ENCODE measurements around the gene SPATA9. TPM values are rescaled to one million over a fixed set of nuclear protein-coding genes. Genes with fewer than 3 reads are reported as not detected.
"Not testable (repeated sequence)": the region's sequence is repeated elsewhere in the genome, so short reads cannot be mapped to it uniquely, and the experiment has no call there.

The SPATA9 gene
- polyA plus RNA-seq, 1 donor: 1.4 TPM

- DNase-seq: no peak
Observed at GRCh38 chr5:95715799-95716461, 33.1 kb upstream of the SPATA9 start.

- no peak for DNase-seq
Observed at GRCh38 chr5:95713960-95714710, 31.3 kb upstream of the SPATA9 start.

GRCh38 chr5:95713246-95713645, 30.5 kb upstream of the SPATA9 start:
- not testable (repeated sequence) for DNase-seq

DNA sequence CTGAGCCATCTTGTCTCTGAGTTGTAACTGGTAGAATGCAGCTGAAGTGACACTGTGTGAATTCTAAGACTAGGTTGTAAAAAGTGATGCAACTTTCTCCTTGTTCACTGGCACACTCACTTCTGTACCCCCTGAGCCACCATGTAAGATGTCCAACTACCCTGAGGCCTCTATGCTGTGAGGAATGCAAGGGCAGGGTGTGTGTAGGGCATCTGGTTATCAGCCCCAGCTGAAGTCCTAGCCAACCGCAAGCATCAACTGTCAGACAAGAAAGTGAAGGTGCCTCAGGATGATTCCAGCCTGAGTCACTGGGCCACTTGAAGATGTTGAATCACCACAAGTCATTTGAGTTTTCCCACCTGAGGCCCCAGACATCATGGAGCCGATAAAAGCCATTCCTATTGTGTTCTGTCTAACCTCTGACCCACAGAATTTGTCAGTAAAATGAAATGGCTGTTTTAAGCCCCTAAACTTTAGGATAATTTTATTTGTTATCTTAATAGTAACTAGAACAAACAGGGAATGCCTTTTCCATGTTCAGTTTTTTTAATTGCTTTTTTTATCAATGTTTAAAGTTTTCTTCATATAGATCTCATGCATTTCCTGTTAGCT, 29.7 kb upstream of the SPATA9 start:
- no peak for DNase-seq

GRCh38 chr5:95711501-95712346, 28.9 kb upstream of the SPATA9 start:
- DNase-seq: no peak

GRCh38 chr5:95710651-95711500, 28.1 kb upstream of the SPATA9 start:
- not testable (repeated sequence) for DNase-seq

DNA sequence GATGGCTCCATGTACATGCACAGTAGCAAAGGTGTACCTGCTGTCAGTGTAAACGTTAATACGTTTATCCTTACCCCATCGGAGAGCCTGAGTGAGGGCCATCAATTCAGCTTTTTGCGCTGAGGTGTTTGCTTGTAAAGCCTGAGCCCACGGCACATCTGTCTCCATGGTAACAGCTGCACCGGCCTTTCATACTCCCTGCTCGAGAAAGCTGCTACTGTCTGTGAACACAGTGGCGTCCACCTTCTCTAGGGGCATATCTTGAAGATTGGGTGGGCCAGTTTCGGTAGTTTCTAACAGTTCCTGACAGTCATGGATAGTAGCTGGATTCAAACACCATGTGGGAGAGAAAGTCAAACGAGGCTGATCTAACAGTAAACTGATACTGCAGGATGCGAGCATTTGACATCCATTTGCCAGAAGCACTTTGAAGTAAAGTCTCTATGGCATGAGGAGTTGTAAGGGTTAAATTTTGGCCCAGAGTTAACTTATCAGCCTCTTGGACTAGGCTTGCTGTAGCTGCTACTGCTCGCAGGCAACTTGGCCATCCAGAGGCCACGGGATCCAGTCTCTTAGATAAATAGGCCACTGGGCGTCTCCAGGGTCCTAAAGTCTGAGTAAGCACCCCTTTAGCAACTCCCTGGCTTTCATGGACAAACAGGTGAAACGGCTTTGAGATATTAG, 27.3 kb upstream of the SPATA9 start:
- no peak for DNase-seq

DNA sequence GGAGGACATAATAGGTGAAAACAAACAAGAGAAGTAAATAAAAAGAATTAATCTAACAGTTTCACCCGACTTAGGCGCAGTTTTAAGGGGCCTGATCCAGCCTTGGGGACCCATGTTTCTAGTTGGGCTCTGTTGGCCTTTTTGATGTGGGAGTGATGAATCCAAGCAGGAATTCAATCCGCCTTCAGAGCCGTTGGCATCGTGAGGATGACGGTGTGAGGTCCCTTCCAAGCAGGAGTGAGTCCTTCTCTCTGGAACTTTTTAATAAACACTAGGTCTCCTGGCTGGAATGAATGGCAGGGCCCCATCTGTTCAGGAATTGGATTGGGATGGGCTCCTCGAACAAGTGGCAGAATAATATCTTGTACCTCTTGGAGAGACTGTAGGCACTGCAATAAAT, 26.1 kb upstream of the SPATA9 start:
- no peak for DNase-seq

DNA sequence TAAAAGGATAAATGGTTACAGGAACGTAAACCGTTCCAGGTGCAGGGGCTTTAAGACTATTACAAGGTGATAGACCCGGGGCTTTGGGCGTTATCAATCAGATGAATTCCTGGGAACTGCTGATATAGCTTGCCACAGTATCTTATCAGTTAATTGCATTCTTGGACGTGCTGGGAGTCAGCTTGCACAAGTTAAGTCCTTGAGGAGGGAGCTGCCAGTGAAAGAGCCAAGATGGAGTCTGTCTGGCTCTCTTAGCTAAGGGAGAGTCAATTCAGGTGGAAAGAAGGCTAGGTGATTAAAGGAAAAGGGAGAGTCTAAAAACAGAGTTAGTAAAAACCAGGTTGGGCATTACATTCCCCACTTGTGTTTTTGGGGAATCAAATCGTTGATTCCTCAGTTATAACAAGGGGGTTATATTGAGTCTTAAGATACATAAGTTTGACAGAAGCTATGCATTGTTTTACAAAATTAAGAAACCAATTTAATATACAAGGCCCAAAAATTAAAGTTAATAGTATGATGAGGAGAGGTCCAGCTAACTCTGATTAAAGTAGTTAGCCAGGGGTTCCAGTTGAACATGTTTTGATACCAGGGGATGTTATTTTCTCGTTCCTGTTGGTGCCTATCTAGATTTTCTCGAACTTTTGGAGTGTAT, 24.9 kb upstream of the SPATA9 start:
- not testable (repeated sequence) for DNase-seq

DNA sequence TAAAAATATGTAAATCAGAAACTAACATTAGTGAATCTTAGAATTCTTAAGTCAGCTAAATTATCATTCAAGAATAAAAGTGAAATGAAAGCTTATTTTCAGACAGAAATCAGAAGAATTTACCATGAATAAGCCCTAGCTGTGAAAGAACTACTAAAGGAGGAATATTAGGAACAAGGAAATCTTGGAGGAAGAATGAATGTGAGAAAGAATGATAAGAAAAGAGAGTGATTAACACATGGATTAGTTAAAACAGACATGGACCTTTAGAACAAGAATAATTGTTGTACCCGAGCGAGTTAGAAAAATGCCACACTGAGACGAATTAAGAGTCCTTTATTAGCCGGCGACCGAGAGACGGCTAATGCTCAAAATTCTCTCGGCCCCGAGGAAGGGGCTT, 24.3 kb upstream of the SPATA9 start:
- DNase-seq: no peak

GRCh38 chr5:95706196-95706595, 23.4 kb upstream of the SPATA9 start:
- DNase-seq: not testable (repeated sequence)

- no peak for DNase-seq
Observed at GRCh38 chr5:95704150-95704549, 21.4 kb upstream of the SPATA9 start.

- no peak for DNase-seq
Observed at GRCh38 chr5:95701074-95701473, 18.3 kb upstream of the SPATA9 start.

DNA sequence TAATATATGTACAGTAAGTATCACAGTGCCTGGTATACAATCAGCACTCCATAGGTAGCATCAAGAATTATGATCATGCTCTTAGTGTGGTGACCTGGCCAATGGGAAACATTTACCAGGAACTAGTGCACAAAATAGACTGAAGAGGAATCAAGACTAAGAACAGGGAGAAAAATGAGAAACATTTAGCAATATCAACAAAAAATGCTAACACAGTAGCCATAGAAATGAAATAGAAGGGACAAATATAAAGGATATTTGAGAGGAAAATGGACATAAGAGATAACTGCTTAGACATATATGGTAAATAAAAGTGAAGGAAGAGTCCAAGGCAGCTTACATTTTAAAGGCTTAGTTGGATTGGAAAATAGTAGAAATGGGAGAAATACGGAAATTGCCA, 16.5 kb upstream of the SPATA9 start:
- DNase-seq: no peak

- DNase-seq: no peak
Observed at GRCh38 chr5:95697781-95698681, 15.2 kb upstream of the SPATA9 start.

DNA sequence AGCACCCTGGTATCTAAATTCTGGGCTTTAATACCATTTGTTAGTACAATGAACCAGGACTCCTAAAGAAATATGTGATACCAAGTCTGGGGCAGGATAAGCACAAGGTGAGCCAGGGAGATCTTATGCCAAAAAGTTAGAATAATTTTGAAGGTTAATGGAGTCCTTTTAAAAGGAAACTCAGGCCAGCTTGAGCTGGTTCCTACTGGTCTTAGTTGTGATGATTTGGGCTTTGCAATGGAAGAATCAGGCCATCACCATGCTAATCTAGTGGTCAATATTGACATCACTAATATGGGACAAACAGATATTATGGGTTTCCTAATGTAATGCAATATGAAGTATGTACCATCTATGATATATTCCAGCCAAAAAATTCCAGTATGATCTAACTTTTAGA, 7.5 kb upstream of the SPATA9 start:
- DNase-seq: no peak

DNA sequence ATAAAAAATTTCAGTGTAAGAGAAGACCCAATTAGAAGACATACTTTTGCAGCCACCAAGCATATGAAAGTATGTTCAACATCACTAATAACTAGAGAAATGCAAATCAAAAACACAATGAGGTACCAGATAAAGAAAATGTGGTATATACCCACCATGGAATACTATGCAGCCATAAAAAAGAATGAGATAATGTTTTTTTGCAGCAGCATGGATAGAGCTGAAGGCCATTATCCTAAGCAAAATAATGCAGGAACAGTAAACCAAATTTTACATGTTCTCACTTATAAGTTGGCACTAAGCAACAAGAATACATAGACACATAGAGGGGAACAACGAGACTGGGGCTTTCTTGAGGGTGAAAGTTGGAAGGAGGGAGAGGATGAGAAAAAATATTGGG, 6.9 kb upstream of the SPATA9 start:
- no peak for DNase-seq

DNA sequence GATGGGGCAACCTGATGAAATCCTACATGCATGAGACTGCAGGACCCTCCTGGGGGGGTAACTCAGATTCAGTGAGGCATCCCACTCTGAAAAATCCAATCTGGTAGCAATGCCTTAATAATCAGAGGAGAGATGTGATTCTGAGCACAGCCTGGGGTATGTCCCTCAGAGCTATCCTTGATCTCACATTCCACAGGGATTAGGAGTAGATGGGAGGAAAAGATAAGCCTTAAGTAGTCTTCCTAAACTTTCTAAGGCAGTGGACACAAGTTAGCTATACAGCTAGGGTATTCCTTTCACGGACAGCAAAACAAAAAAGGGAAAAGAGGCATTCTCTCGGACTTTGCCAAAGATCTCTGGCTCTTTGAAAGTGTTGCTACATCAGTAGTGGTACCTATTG, 3.9 kb upstream of the SPATA9 start:
- no peak for DNase-seq

DNA sequence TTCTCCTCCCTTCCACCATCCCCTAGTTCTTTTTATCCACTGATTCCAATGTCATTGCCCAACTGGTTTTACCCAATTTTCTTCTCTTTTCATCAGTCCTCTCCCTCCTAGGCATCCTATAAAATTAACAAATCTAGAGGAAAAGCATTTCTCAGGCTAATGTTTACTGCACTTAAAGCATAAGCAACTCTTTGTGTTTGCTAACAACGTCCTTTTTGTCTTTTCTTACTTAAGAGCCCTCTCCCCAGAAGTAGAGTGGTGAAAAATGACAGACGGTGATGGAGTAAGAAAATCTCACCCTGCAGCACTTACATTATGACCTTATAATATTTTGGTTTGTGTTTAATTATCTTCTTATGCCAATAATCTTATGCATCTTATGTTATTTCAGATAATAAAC, 1.6 kb upstream of the SPATA9 start:
- no peak for DNase-seq

GRCh38 chr5:95673081-95673480, 9.7 kb downstream of the SPATA9 start:
- DNase-seq: no peak

Measured in hindlimb muscle (tissue), 1 donor.